IMR-90 (cell line): ENCODE data around the gene CUL9. TPM values are rescaled to one million over a fixed set of nuclear protein-coding genes. Genes with fewer than 3 reads are reported as not detected.

Source experiments
- ATAC-seq: fragments of 200-7000 bp; cut with Tn5 transposase; 2 replicates; pipeline ENCODE4 v1.9.1; 2020; ENCODE audit warnings: low read depth, mild to moderate bottlenecking, moderate library complexity
- BruUV-seq: library from RNA; stranded (reverse); fragments of 400-500 nt; replicated peaks from 2 replicates; lab custom pipeline; 2021; lab: Mats Ljungman, UMichigan
- CTCF ChIA-PET: fragments of 300-600 bp; formaldehyde crosslinking; extraction: SDS; loops from one replicate; lab custom pipeline; 2021; ENCODE audit warnings: antibody characterized with exemption; lab: Yijun Ruan, JAX
- POLR2A ChIA-PET: fragments of 300-600 bp; sonication (Branson Sonifier 250); formaldehyde crosslinking; loops from one replicate; lab custom pipeline; 2022; ENCODE audit warnings: antibody characterized with exemption; ENCODE audit not compliant: unreplicated experiment; lab: Charles Lee
- DNase-seq: peaks from one replicate; pipeline ENCODE4 v3.0.0; 2013
- H2AFZ ChIP-seq: replicated peaks from 2 replicates; pipeline ENCODE3; 2013; ENCODE audit warnings: low read length, mild to moderate bottlenecking; ENCODE audit not compliant: poor library complexity
- H2AK5ac ChIP-seq: 2 replicates; pipeline ENCODE4 v1.6.1; 2013; ENCODE audit warnings: low read depth, low read length, inconsistent platforms
- H2AK9ac ChIP-seq: replicated peaks from 2 replicates; pipeline ENCODE3; 2013; ENCODE audit warnings: mild to moderate bottlenecking, low read depth, low read length, moderate library complexity; ENCODE audit not compliant: poor library complexity
- H2BK120ac ChIP-seq: 2 replicates; pipeline ENCODE4 v1.6.1; 2013; ENCODE audit warnings: low read depth, low read length, inconsistent platforms
- H2BK15ac ChIP-seq: 3 replicates; pipeline ENCODE4 v1.6.1; 2013; ENCODE audit warnings: low read depth, low read length, inconsistent platforms
- H2BK20ac ChIP-seq: 2 replicates; pipeline ENCODE4 v1.6.1; 2013; ENCODE audit warnings: low read depth, mild to moderate bottlenecking, inconsistent platforms, low read length, moderate library complexity
- H2BK5ac ChIP-seq: 2 replicates; pipeline ENCODE4 v1.6.1; 2013; ENCODE audit warnings: mild to moderate bottlenecking, low read depth, low read length, inconsistent platforms; ENCODE audit not compliant: poor library complexity, severe bottlenecking
- H3K14ac ChIP-seq: replicated peaks from 2 replicates; pipeline ENCODE4 v1.6.1; 2013; ENCODE audit warnings: low read depth, low read length, inconsistent platforms
- H3K18ac ChIP-seq: 2 replicates; pipeline ENCODE4 v1.6.1; 2013; ENCODE audit warnings: low read depth, low read length, control low read depth
- H3K23ac ChIP-seq: 2 replicates; pipeline ENCODE4 v1.6.1; 2013; ENCODE audit warnings: low read depth, low read length, inconsistent platforms
- H3K27ac ChIP-seq: 2 replicates; pipeline ENCODE4 v1.5.1; 2013; ENCODE audit warnings: mild to moderate bottlenecking, control low read depth, low read length; ENCODE audit not compliant: insufficient read depth
- H3K27me3 ChIP-seq: 2 replicates; pipeline ENCODE4 v1.6.1; 2013; ENCODE audit warnings: low read length; ENCODE audit not compliant: control insufficient read depth, insufficient read depth
- H3K36me3 ChIP-seq: 2 replicates; pipeline ENCODE4 v1.6.1; 2013; ENCODE audit warnings: low read length, mixed read lengths; ENCODE audit not compliant: control insufficient read depth, insufficient read depth
- H3K4ac ChIP-seq: 2 replicates; pipeline ENCODE4 v1.6.1; 2013; ENCODE audit warnings: low read depth, low read length, inconsistent platforms
- H3K4me1 ChIP-seq: 2 replicates; pipeline ENCODE4 v1.6.1; 2013; ENCODE audit warnings: low read length, mixed read lengths; ENCODE audit not compliant: control insufficient read depth, insufficient read depth
- H3K4me2 ChIP-seq: 2 replicates; pipeline ENCODE4 v1.6.1; 2013; ENCODE audit warnings: low read depth, mild to moderate bottlenecking, control low read depth, low read length, moderate library complexity
- H3K4me3 ChIP-seq: 2 replicates; pipeline ENCODE4 v1.5.1; 2013; ENCODE audit warnings: low read depth, mild to moderate bottlenecking, control low read depth, low read length, moderate library complexity; ENCODE audit not compliant: insufficient read depth
- H3K56ac ChIP-seq: 2 replicates; pipeline ENCODE4 v1.6.1; 2013; ENCODE audit warnings: low read length, inconsistent platforms; ENCODE audit not compliant: insufficient read depth; ENCODE audit errors: extremely low read depth
- H3K79me1 ChIP-seq, 2 experiments: 2 replicates each; pipeline ENCODE4 v1.6.1; 2013; ENCODE audit warnings: low read length in 2 of 2, inconsistent platforms in 1 of 2, low read depth in 1 of 2
- H3K9ac ChIP-seq: 2 replicates; pipeline ENCODE4 v1.6.1; 2013; ENCODE audit warnings: low read depth, low read length, control low read depth
- H3K9me1 ChIP-seq: 2 replicates; pipeline ENCODE4 v1.6.1; 2013; ENCODE audit warnings: low read length, inconsistent platforms; ENCODE audit not compliant: insufficient read depth
- H3K9me3 ChIP-seq: 2 replicates; pipeline ENCODE4 v1.6.1; 2013; ENCODE audit warnings: low read length; ENCODE audit not compliant: control insufficient read depth, insufficient read depth
- H4K20me1 ChIP-seq: 2 replicates; pipeline ENCODE4 v1.6.1; 2013; ENCODE audit warnings: low read length, inconsistent platforms; ENCODE audit not compliant: insufficient read depth
- H4K5ac ChIP-seq: 2 replicates; pipeline ENCODE4 v1.6.1; 2013; ENCODE audit warnings: mild to moderate bottlenecking, low read depth, low read length, control low read depth
- H4K8ac ChIP-seq, 2 experiments: 2 replicates each; pipeline ENCODE4 v1.6.1; 2013; ENCODE audit warnings: low read depth in 2 of 2, low read length in 2 of 2, control low read depth in 1 of 2, inconsistent platforms in 1 of 2
- H4K91ac ChIP-seq: 2 replicates; pipeline ENCODE4 v1.6.1; 2013; ENCODE audit warnings: low read depth, low read length, inconsistent platforms; ENCODE audit not compliant: insufficient read depth
- BHLHE40 ChIP-seq: fragments of 150-350 bp; IDR thresholded peaks from 2 replicates; pipeline ENCODE4 v1.6.1; 2016; ENCODE audit warnings: mild to moderate bottlenecking, low read depth, low read length
- CEBPB ChIP-seq: IDR thresholded peaks from 2 replicates; pipeline ENCODE4 v1.6.1; 2012; ENCODE audit warnings: low read depth, low read length, improper control_type of control experiment
- CHD1 ChIP-seq: IDR thresholded peaks from 2 replicates; pipeline ENCODE4 v1.6.1; 2012; ENCODE audit warnings: low read depth, low read length, improper control_type of control experiment
- CTCF ChIP-seq: conservative IDR thresholded peaks from 2 replicates; pipeline ENCODE4 v1.5.1; 2012; ENCODE audit warnings: mild to moderate bottlenecking, low read depth, low read length, improper control_type of control experiment
- ELK1 ChIP-seq: fragments of 150-350 bp; IDR thresholded peaks from 2 replicates; pipeline ENCODE4 v1.6.1; 2016; ENCODE audit warnings: low read depth, mild to moderate bottlenecking, low read length, moderate library complexity, borderline replicate concordance
- FOS ChIP-seq: fragments of 150-350 bp; IDR thresholded peaks from 2 replicates; pipeline ENCODE4 v1.6.1; 2016; ENCODE audit warnings: low read depth, low read length
- MAZ ChIP-seq: IDR thresholded peaks from 2 replicates; pipeline ENCODE4 v1.6.1; 2012; ENCODE audit warnings: low read depth, mild to moderate bottlenecking, low read length, improper control_type of control experiment, moderate library complexity, borderline replicate concordance
- MXI1 ChIP-seq: IDR thresholded peaks from 2 replicates; pipeline ENCODE4 v1.6.1; 2012; ENCODE audit warnings: low read depth, mild to moderate bottlenecking, low read length, moderate library complexity, borderline replicate concordance
- POLR2A ChIP-seq: IDR thresholded peaks from 2 replicates; pipeline ENCODE4 v1.6.1; 2012; ENCODE audit warnings: mild to moderate bottlenecking, low read depth, low read length
- RAD21 ChIP-seq: IDR thresholded peaks from 2 replicates; pipeline ENCODE4 v1.6.1; 2012; ENCODE audit warnings: low read length, improper control_type of control experiment
- RCOR1 ChIP-seq: IDR thresholded peaks from 2 replicates; pipeline ENCODE4 v1.6.1; 2012; ENCODE audit warnings: mild to moderate bottlenecking, low read length, improper control_type of control experiment; ENCODE audit not compliant: insufficient replicate concordance
- RFX5 ChIP-seq: IDR thresholded peaks from 2 replicates; pipeline ENCODE4 v1.8.0; 2012; ENCODE audit warnings: low read depth, mild to moderate bottlenecking, low read length, moderate library complexity
- SMC3 ChIP-seq: fragments of 150-350 bp; IDR thresholded peaks from 2 replicates; pipeline ENCODE4 v1.6.1; 2016; ENCODE audit warnings: low read depth, mild to moderate bottlenecking, antibody characterized with exemption, low read length, moderate library complexity
- USF2 ChIP-seq: fragments of 150-350 bp; IDR thresholded peaks from 2 replicates; pipeline ENCODE4 v1.6.1; 2017; ENCODE audit warnings: mild to moderate bottlenecking, antibody characterized with exemption, low read length, low read depth
- WGBS, 2 experiments: methylation state at CpG; one replicate each; pipeline versions ENCODE4 v1.1.5 to v1.1.7; 2013; ENCODE audit warnings: missing lambda C conversion rate in 2 of 2; ENCODE audit not compliant: insufficient read length in 1 of 2; ENCODE audit errors: extremely low coverage in 2 of 2; 5-methylcytosine and 5-hydroxymethylcytosine counted together
- dilution Hi-C: fragments of 300-500 bp; cut with HindIII; formaldehyde crosslinking; loops from one replicate; pipeline ENCODE4 v1.14.3; 2018; ENCODE audit warnings: low sequenced_read_pairs; ENCODE audit not compliant: unreplicated experiment
- in situ Hi-C: fragments of 300-500 bp; cut with MboI; formaldehyde crosslinking; loops from 3 replicates; pipeline ENCODE4 v1.14.3; 2019; ENCODE audit warnings: low sequenced_read_pairs, inconsistent platforms, mixed read lengths
- intact Hi-C: fragments of 100-400 bp; cut with micrococcal nuclease; formaldehyde crosslinking; loops from 2 replicates; pipeline ENCODE4 v1.10.0; 2022
- polyA plus RNA-seq, 3 experiments: library from polyadenylated mRNA; depleted of rRNA; stranded (reverse); fragments of >200 nt; gene quantifications; 2 replicates each; pipeline ENCODE4 v1.2.3, GENCODE V29; 2012; ENCODE audit warnings: low replicate concordance in 1 of 3
- total RNA-seq: library from RNA; depleted of rRNA; stranded (reverse); fragments of >200 nt; gene quantifications from 2 replicates; pipeline ENCODE4 v1.2.3, GENCODE V29; 2012

Gene CUL9
- total and polyA plus RNA-seq, 2 of the 4 experiments (the other 2 are of a cell fraction) = 7.7 to 19.5 TPM

DNA sequence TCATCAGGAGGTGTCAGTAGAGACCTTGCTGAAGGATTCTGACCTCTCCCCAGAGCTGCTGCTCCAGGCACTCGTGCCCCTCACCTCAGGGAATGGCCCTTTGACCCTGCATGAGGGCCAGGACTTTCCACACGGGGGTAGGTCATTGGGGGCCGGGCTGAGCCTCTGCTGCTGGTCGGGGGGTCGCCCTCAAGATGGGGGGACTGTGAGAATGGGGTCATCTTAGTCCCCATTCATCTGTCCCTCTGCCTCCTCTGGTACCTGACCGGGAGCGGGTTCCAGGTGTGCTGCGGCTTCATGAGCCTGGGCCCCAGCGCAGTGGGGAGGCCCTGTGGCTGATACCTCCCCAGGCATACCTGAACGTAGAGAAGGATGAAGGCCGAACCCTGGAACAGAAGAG is 31.4 kb downstream of the CUL9 start:
- POLR2A ChIA-PET = no interaction called here
- BruUV-seq = no TSS peak
- Histone ChIP-seq H4K8ac (no peak overlapping the region), H3K4me1 (no peaks in the 10 kb centered on the region), H3K23ac (no peak overlapping the region), H3K18ac (no peak overlapping the region), H3K56ac (no peak overlapping the region), H4K91ac (no peak overlapping the region), H3K9ac (no peak overlapping the region), H3K4ac (no peak overlapping the region), H3K27ac (no peak overlapping the region), H4K20me1 (no peaks in the 10 kb centered on the region), H4K5ac (no peak overlapping the region), H2AFZ (no peak overlapping the region), H3K79me1 (no peaks in the 10 kb centered on the region), H2AK9ac (no peak overlapping the region), H3K4me2 (no peak overlapping the region), H2BK5ac (no peak overlapping the region), H3K27me3 (no peaks in the 10 kb centered on the region), H2BK20ac (no peak overlapping the region), H3K9me3 (no peaks in the 10 kb centered on the region), H2BK120ac (no peak overlapping the region), H3K36me3 (peaks cover 28% of the 10 kb centered on the region), H3K14ac (no peak overlapping the region), H3K4me3 (no peak overlapping the region), H2BK15ac (no peak overlapping the region), H2AK5ac (no peak overlapping the region), H3K9me1 (no peaks in the 10 kb centered on the region; the same call in 1 of the 2 replicates)
- in situ Hi-C loops (no loop called here), dilution Hi-C loops (no loop called here), intact Hi-C loops (no loop called here)
- ATAC-seq (no peak), DNase-seq (no peak)
- TF ChIP-seq BHLHE40 (no peak), MAZ (no peak), RAD21 (no peak), RCOR1 (no peak), MXI1 (no peak), CTCF (no peak), CHD1 (no peak), POLR2A (no peak), SMC3 (no peak), FOS (no peak), CEBPB (no peak), ELK1 (no peak), USF2 (no peak), RFX5 (no peak)
- CTCF ChIA-PET = no interaction called here
- 100% methylated on average over 3 of the region's 11 CpGs; no CpG with 5 or more reads in 1 of the 2 experiments for WGBS, 2 experiments
